Mucosa of descending colon (tissue), 3 donors: ENCODE data around the gene TIMP2. TPM values are rescaled to one million over a fixed set of nuclear protein-coding genes. Genes with fewer than 3 reads are reported as not detected.

ENCODE experiments used
- ATAC-seq: fragments of 200-7000 bp; cut with Tn5 transposase; one replicate; pipeline ENCODE4 v1.9.1; 2020; ENCODE audit warnings: mild to moderate bottlenecking, moderate library complexity
- DNase-seq, 3 donors: peaks; one replicate each; pipeline ENCODE4 v3.0.0-alpha.2; 2020
- H3K36me3 ChIP-seq: fragments of 200-600 bp; one replicate; pipeline ENCODE4 v1.8.0; 2021; ENCODE audit warnings: low read depth, mild to moderate bottlenecking
- H3K4me1 ChIP-seq: fragments of 200-600 bp; one replicate; pipeline ENCODE4 v1.8.0; 2021; ENCODE audit warnings: low read depth, mild to moderate bottlenecking
- H3K4me3 ChIP-seq: fragments of 200-600 bp; one replicate; pipeline ENCODE4 v1.8.0; 2021; ENCODE audit warnings: mild to moderate bottlenecking
- H3K9me3 ChIP-seq: fragments of 200-600 bp; one replicate; pipeline ENCODE4 v1.8.0; 2021; ENCODE audit warnings: mild to moderate bottlenecking
- intact Hi-C, 2 donors: fragments of 100-400 bp; cut with DNase I in 1 of 2; cut with micrococcal nuclease in 1 of 2; formaldehyde crosslinking; loops; one replicate each; pipeline versions ENCODE4 v1.11.0 to v1.11.1; 2022; cut with DNase I, micrococcal nuclease
- total RNA-seq, 3 donors: library from RNA; stranded (reverse); fragmentation: NEBNext Ultra II Directional in 2 of 3; extraction: Animal tissue kit (Norgen Biotek cat#: 25700) in 2 of 3; gene quantifications; one replicate each; pipeline versions ENCODE4 v1.2.1 to v1.2.4, GENCODE V29; 2021 to 2023
- TF ChIP-seq, protein P1 (sequence below): fragments of 200-600 bp; IDR thresholded peaks from one replicate; pipeline ENCODE4 v1.8.0; 2022; ENCODE audit warnings: antibody characterized with exemption, mild to moderate bottlenecking
- donor health status: DM: no; HTN: no; CAD: no; lungs with moderate emphysema.
- donor health status: DM: no; HTN: no; CAD: no.
- donor health status: DM: no; HTN: yes; CAD: no.

TIMP2 gene
- total RNA-seq, 3 donors from 2014 or later = 44.9 to 268 (median 91.3) TPM

DNA sequence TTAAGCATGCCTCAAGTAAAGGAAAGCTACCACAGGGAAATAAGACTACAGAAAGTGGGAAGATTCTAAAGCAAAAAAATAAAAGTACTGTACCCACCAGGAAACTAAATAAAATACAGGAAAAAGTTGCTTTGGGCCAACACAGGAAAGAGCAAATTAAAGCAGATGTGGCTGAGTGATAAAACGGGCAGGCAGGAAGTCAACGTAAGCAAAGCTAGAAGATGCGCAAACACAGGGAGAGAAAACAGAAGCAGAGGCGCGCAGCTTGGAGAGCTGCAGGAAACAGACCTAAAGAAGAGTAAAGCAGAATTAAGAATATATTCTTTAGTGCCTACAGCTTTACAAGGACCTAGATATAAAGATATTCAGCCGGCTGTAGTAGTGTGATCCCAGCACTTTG lies 106.3 kb downstream of the TIMP2 start:
- TF ChIP-seq, protein P1, sequence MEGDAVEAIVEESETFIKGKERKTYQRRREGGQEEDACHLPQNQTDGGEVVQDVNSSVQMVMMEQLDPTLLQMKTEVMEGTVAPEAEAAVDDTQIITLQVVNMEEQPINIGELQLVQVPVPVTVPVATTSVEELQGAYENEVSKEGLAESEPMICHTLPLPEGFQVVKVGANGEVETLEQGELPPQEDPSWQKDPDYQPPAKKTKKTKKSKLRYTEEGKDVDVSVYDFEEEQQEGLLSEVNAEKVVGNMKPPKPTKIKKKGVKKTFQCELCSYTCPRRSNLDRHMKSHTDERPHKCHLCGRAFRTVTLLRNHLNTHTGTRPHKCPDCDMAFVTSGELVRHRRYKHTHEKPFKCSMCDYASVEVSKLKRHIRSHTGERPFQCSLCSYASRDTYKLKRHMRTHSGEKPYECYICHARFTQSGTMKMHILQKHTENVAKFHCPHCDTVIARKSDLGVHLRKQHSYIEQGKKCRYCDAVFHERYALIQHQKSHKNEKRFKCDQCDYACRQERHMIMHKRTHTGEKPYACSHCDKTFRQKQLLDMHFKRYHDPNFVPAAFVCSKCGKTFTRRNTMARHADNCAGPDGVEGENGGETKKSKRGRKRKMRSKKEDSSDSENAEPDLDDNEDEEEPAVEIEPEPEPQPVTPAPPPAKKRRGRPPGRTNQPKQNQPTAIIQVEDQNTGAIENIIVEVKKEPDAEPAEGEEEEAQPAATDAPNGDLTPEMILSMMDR = no peak
- H3K4me1 ChIP-seq = no peaks in the 10 kb centered on the region
- intact Hi-C loops = no loop called here
- no peaks in the 10 kb centered on the region for H3K9me3 ChIP-seq
- no peak overlapping the region for H3K4me3 ChIP-seq
- DNase-seq (peak in 1 of 3 donors; percentile 58), ATAC-seq (peak; percentile 58)
- H3K36me3 ChIP-seq = peaks cover 15% of the 10 kb centered on the region

DNA sequence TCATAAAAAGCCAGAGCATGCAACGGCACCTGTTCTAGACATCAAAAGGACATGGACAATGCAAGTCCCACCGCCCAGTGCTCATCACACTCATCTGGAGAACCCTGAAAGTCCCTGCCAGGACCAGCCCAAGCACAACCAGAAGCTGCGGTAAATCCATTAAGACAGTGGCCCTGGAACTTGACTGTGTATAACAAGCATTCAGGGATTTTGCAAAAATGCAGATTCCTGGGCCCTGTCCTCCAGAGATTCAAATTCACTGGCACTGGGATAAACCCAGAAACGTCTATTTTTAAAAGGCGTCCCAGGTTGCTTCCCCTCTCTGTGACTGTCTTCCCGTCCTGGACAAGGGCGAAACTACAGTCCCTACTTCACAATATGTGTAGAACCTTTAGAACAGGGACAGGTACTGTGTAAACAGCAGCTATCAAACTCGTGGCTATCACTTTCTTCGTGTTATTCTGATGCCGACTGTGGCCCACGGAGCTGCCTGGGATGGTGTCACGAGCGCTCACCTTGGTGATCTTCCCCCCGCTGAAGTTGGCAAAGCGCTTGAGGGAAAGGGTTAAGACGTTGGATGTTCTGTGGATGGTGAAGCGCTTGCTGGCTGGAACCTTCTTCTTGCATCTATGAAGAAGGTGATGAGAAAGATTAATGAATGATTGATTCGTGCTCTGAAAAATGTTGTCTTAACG lies 106.9 kb downstream of the TIMP2 start:
- Histone ChIP-seq H3K9me3 (no peaks in the 10 kb centered on the region), H3K36me3 (peaks cover 18% of the 10 kb centered on the region), H3K4me3 (no peak overlapping the region), H3K4me1 (no peaks in the 10 kb centered on the region)
- no peak for DNase-seq
- no peak for ATAC-seq
- intact Hi-C loops = no loop called here
- TF ChIP-seq, protein P1 = no peak

DNA sequence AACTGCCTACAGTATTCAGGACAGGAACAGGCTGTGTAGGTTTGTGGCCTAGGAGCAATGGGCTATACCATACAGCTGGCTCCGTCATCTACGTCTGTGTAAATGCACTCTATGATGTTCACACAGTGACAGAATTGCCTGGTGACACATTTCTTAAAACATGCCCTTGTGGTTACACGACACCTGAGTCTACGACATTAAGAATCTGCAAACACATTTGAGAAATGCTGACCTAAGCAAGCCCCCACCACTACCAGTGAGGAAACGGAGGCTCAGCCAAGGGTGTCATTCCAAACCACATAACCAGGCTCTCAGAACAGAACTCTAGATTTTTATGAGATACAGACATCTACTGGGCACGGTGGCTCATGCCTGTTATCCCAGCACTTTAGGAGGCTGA lies 108.1 kb downstream of the TIMP2 start:
- peaks cover 18% of the 10 kb centered on the region for H3K36me3 ChIP-seq
- no peak overlapping the region for H3K4me3 ChIP-seq
- DNase-seq (peak in 1 of 3 donors; percentile 25), ATAC-seq (peak; percentile 73)
- H3K9me3 ChIP-seq = no peaks in the 10 kb centered on the region
- TF ChIP-seq, protein P1 = no peak
- no peaks in the 10 kb centered on the region for H3K4me1 ChIP-seq
- intact Hi-C loops = no loop called here

DNA sequence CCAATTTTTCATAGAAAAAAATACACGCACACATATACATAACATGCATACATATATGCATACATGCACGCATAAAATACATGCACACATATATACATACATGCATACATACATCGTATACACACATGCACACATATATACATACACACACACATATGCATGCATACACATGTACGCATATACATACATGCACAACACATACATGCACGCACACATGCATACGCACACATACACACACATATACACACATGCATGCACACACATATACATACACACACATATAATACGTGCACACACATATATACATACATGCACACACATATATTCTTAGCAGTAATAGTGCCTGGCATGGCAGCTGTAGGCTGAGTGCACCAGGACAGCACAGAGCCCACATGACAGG lies 109.5 kb downstream of the TIMP2 start:
- DNase-seq (no peak), ATAC-seq (no peak)
- intact Hi-C loops = no loop called here
- Histone ChIP-seq H3K36me3 (peaks cover 18% of the 10 kb centered on the region), H3K9me3 (no peaks in the 10 kb centered on the region), H3K4me3 (no peak overlapping the region), H3K4me1 (no peaks in the 10 kb centered on the region)
- TF ChIP-seq, protein P1 = no peak

DNA sequence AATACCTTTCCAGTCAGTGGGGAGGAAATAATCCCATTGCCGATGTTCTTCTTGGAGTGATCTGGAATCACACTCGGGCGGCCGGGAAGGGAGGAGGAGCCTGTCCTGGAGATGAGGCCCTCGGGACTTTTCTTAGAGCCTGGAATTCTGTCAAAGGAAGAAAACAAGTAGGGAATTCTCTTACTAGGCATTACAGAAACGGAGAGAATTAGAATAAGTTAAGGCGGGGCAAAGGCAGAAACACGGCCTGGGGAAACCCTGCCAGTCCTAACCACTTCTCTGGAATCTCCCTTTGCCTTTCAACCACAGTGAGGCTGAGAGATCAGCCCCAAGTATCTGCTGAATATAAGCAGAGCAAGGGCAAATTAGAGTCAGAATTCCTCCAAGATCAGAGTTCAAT lies 112.3 kb downstream of the TIMP2 start:
- H3K4me3 ChIP-seq = no peak overlapping the region
- intact Hi-C loops = no loop called here
- ATAC-seq = no peak
- no peaks in the 10 kb centered on the region for H3K9me3 ChIP-seq
- no peak for DNase-seq
- TF ChIP-seq, protein P1 = no peak
- no peaks in the 10 kb centered on the region for H3K4me1 ChIP-seq
- H3K36me3 ChIP-seq = peaks cover 9% of the 10 kb centered on the region
